Panc1 (cell line): ENCODE data around the gene CD300LG. TPM values are rescaled to one million over a fixed set of nuclear protein-coding genes. Genes with fewer than 3 reads are reported as not detected.
A peak's percentile ranks its signal among the peaks of the same experiment; 100 is the strongest.
"Not testable (repeated sequence)": the region's sequence is repeated elsewhere in the genome, so short reads cannot be mapped to it uniquely, and the experiment has no call there.

Experiments
- ATAC-seq: fragments of 200-7000 bp; cut with Tn5 transposase; 2 replicates; pipeline ENCODE4 v1.9.1; 2020; ENCODE audit warnings: mild to moderate bottlenecking, moderate library complexity
- BruUV-seq: library from RNA; stranded (reverse); fragments of 400-500 nt; replicated peaks from 2 replicates; lab custom pipeline; 2021; lab: Mats Ljungman, UMichigan
- CTCF ChIA-PET: fragments of 300-600 bp; sonication (Branson Sonifier 250); formaldehyde crosslinking; loops from one replicate; lab custom pipeline; 2022; ENCODE audit warnings: antibody characterized with exemption; lab: Charles Lee
- POLR2A ChIA-PET: fragments of 300-600 bp; sonication (Branson Sonifier 250); formaldehyde crosslinking; loops from one replicate; lab custom pipeline; 2022; ENCODE audit warnings: antibody characterized with exemption; lab: Charles Lee
- DNase-seq: peaks from one replicate; pipeline ENCODE4 v3.0.0-alpha.2; 2010; ENCODE audit warnings: low read depth, low spot score
- H3K27ac ChIP-seq: 2 replicates; pipeline ENCODE4 v1.5.1; 2011; ENCODE audit warnings: mild to moderate bottlenecking, low read length, inconsistent platforms
- H3K27me3 ChIP-seq: fragments of 200-500 bp; sonication (Bioruptor generic); 2 replicates; pipeline ENCODE4 v1.6.0; 2014; ENCODE audit warnings: low read length, inconsistent platforms; ENCODE audit not compliant: control insufficient read depth, insufficient read depth
- H3K36me3 ChIP-seq: fragments of 200-500 bp; sonication (Bioruptor generic); 2 replicates; pipeline ENCODE4 v1.5.1; 2014; ENCODE audit warnings: inconsistent platforms, mild to moderate bottlenecking, low read length, moderate library complexity; ENCODE audit not compliant: control insufficient read depth, insufficient read depth
- H3K4me1 ChIP-seq: 2 replicates; pipeline ENCODE4 v1.5.1; 2011; ENCODE audit warnings: inconsistent platforms, mild to moderate bottlenecking, low read length, moderate library complexity; ENCODE audit not compliant: control insufficient read depth, insufficient read depth
- H3K4me3 ChIP-seq, 2 experiments: 2 replicates each; pipeline ENCODE4 v1.5.1; 2011 to 2012; ENCODE audit warnings: low read depth in 2 of 2, low read length in 2 of 2, mild to moderate bottlenecking in 2 of 2, inconsistent platforms in 1 of 2, moderate library complexity in 1 of 2
- H3K9me3 ChIP-seq: fragments of 200-500 bp; sonication (Bioruptor generic); 2 replicates; pipeline ENCODE4 v1.5.1; 2014; ENCODE audit warnings: low read depth, mild to moderate bottlenecking, inconsistent platforms, low read length, moderate library complexity; ENCODE audit not compliant: control insufficient read depth, insufficient read depth
- CTCF ChIP-seq: fragments of 450-650 bp; IDR thresholded peaks from 2 replicates; pipeline ENCODE4 v1.5.1; 2017; ENCODE audit warnings: mild to moderate bottlenecking
- POLR2AphosphoS5 ChIP-seq: IDR thresholded peaks from 2 replicates; pipeline ENCODE4 v1.6.1; 2012; ENCODE audit warnings: mild to moderate bottlenecking, low read depth, low read length, moderate library complexity
- REST ChIP-seq, 2 experiments: IDR thresholded peaks; 2 replicates each; pipeline ENCODE4 v1.6.1; 2011 to 2012; ENCODE audit warnings: low read depth in 2 of 2, control low read depth in 1 of 2, low read length in 1 of 2, mild to moderate bottlenecking in 1 of 2, moderate library complexity in 1 of 2; ENCODE audit not compliant: insufficient read depth in 1 of 2
- SIN3A ChIP-seq: IDR thresholded peaks from 2 replicates; pipeline ENCODE4 v1.6.1; 2012; ENCODE audit warnings: low read depth, mild to moderate bottlenecking, low read length, moderate library complexity, borderline replicate concordance; ENCODE audit not compliant: insufficient read depth
- TCF7L2 ChIP-seq: IDR thresholded peaks from 2 replicates; pipeline ENCODE4 v1.6.1; 2011; ENCODE audit warnings: mild to moderate bottlenecking, low read depth, low read length, inconsistent platforms
- in situ Hi-C: cut with HindIII; loops from 2 replicates; pipeline ENCODE4 v1.10.0; 2016; ENCODE audit warnings: low sequenced_read_pairs, low pct_unique_long_range_greater_than_20kb
- intact Hi-C: fragments of 100-400 bp; cut with micrococcal nuclease; formaldehyde crosslinking; loops from one replicate; pipeline ENCODE4 v1.10.0; 2022; ENCODE audit not compliant: unreplicated experiment
- total RNA-seq: library from RNA; stranded (reverse); gene quantifications from one replicate; pipeline ENCODE4 v1.2.1, GENCODE V29; 2021; ENCODE audit not compliant: unreplicated experiment

Gene CD300LG
- total RNA-seq, 1 experiment from 2014 or later, result not detected

- H3K4me3 ChIP-seq, result no peak overlapping the region
- peaks cover 27% of the 10 kb centered on the region for H3K4me1 ChIP-seq
- DNase-seq (no peak), ATAC-seq (peak; percentile 54; the same call in 1 of the 2 replicates)
- no peak overlapping the region for H3K27ac ChIP-seq
- ChIA-PET POLR2A (no interaction called here), CTCF (no interaction called here)
- H3K9me3 ChIP-seq, result no peaks in the 10 kb centered on the region
- in situ Hi-C loops (no loop called here), intact Hi-C loops (no loop called here)
- TF ChIP-seq CTCF, result peak; percentile 55; the same call in 1 of the 2 replicates
- TF ChIP-seq REST (IDR thresholded peaks at IDR 0.05; ENCODE audit: insufficient read depth in 1 of 2, low read depth in 2 of 2, low read length in 1 of 2), result no peak
- no peaks in the 10 kb centered on the region for H3K36me3 ChIP-seq
- no TSS peak for BruUV-seq
- no peaks in the 10 kb centered on the region for H3K27me3 ChIP-seq
Measured at GRCh38 chr17:43840814-43841213, 6.2 kb upstream of the CD300LG start.

- in situ Hi-C loops (no loop called here), intact Hi-C loops (no loop called here)
- ChIA-PET CTCF (no interaction called here), POLR2A (no interaction called here)
- Histone ChIP-seq H3K9me3 (no peaks in the 10 kb centered on the region), H3K27ac (no peak overlapping the region), H3K36me3 (no peaks in the 10 kb centered on the region), H3K4me1 (peaks cover 27% of the 10 kb centered on the region), H3K4me3 (no peak overlapping the region), H3K27me3 (no peaks in the 10 kb centered on the region)
- ATAC-seq (no peak), DNase-seq (no peak)
- TF ChIP-seq TCF7L2 (no peak), SIN3A (no peak), CTCF (no peak), REST (IDR thresholded peaks at IDR 0.05; ENCODE audit: insufficient read depth in 1 of 2, low read depth in 2 of 2, low read length in 1 of 2) (no peak), POLR2AphosphoS5 (no peak)
- no TSS peak for BruUV-seq
Measured at GRCh38 chr17:43841282-43841681, 5.7 kb upstream of the CD300LG start.

- peak; percentile 62 for ATAC-seq
- CTCF ChIA-PET, H3K9me3 ChIP-seq, POLR2A ChIA-PET, H3K27ac ChIP-seq, H3K27me3 ChIP-seq, intact Hi-C loops, in situ Hi-C loops, DNase-seq, BruUV-seq, H3K36me3 ChIP-seq: not testable (repeated sequence)
- Histone ChIP-seq H3K4me3 (peak overlapping the region; percentile 19 to 31; a peak in 3 of 4 replicates), H3K4me1 (peaks cover 27% of the 10 kb centered on the region)
Measured at GRCh38 chr17:43842091-43842974, 4.6 kb upstream of the CD300LG start.
